SK-N-SH treated with all-trans-retinoic acid at 6 μM for 48 hours (cell line): ENCODE data around the gene PEMT.

ENCODE experiments used
- ESRRG ChIP-seq: fragments of 250-450 bp; sonication (Bioruptor Pico); IDR thresholded peaks from 2 replicates; pipeline ENCODE4 v1.6.1; 2021; ENCODE audit warnings: mild to moderate bottlenecking
- GLIS3 ChIP-seq: fragments of 250-450 bp; sonication (Bioruptor Pico); IDR thresholded peaks from 2 replicates; pipeline ENCODE4 v1.5.0; 2020; ENCODE audit warnings: mild to moderate bottlenecking, moderate library complexity
- TOX ChIP-seq: fragments of 250-450 bp; sonication (Bioruptor Pico); IDR thresholded peaks from 2 replicates; pipeline ENCODE4 v1.8.0; 2021; ENCODE audit warnings: mild to moderate bottlenecking, moderate library complexity, borderline replicate concordance
- ZNF8 ChIP-seq: fragments of 450-650 bp; formaldehyde crosslinking; IDR thresholded peaks from 2 replicates; pipeline ENCODE4 v1.5.0; 2020; ENCODE audit warnings: mild to moderate bottlenecking, moderate library complexity

- no peak for TF ChIP-seq GLIS3 (CRISPR knock-in tag)
- TF ChIP-seq ZNF8 (CRISPR knock-in tag) = no peak
- no peak for TF ChIP-seq TOX (CRISPR knock-in tag)
- TF ChIP-seq ESRRG = no peak
Measured at GRCh38 chr17:17551361-17551760, 40.1 kb downstream of the PEMT start.
